COLO668 (cell line): Measurements from ENCODE around the gene JAKMIP2.
A peak's percentile ranks its signal among the peaks of the same experiment; 100 is the strongest.
"Not testable (repeated sequence)": the region's sequence is repeated elsewhere in the genome, so short reads cannot be mapped to it uniquely, and the experiment has no call there.

ENCODE experiments used
- DNase-seq: peaks from one replicate; lab custom pipeline; 2025; ENCODE audit not compliant: unreplicated experiment; lab: John Stamatoyannopoulos, UW

Gene JAKMIP2

DNA sequence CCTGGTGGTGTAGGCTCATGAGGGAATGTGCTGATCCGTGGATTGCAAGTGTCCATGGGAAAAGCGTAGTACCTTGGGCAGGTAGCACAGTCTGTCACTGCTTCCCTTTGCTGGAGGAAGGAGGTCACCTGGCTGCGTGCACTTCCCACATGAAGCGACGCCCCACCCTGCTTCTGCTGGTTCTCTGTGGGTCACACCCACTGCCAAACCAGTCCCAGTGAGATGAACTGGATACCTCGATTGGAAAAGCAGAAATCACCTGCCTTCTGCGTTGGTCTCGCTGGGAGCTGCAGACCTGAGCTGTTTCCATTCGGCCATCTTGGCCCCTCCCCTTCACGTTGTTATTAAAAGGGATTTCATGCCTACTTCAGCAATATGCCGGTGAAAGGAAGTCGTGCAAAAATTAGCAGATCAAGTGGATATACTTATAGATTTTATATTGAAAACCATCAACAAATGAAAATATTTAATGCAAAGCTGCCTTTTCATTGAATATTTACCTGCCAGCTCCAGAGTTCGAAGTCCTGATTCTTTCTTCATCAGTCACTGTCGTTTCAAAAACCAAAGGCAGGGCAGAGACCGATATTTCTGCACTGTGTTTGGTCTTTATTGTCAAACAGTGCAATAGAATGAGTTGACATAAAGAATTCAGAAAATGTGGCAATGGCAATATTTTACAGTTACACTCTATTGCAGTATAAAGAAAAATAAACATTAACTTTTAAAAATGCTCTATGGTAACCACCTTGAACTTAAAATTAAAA, 123.2 kb downstream of the JAKMIP2 start:
- no peak for DNase-seq

DNA sequence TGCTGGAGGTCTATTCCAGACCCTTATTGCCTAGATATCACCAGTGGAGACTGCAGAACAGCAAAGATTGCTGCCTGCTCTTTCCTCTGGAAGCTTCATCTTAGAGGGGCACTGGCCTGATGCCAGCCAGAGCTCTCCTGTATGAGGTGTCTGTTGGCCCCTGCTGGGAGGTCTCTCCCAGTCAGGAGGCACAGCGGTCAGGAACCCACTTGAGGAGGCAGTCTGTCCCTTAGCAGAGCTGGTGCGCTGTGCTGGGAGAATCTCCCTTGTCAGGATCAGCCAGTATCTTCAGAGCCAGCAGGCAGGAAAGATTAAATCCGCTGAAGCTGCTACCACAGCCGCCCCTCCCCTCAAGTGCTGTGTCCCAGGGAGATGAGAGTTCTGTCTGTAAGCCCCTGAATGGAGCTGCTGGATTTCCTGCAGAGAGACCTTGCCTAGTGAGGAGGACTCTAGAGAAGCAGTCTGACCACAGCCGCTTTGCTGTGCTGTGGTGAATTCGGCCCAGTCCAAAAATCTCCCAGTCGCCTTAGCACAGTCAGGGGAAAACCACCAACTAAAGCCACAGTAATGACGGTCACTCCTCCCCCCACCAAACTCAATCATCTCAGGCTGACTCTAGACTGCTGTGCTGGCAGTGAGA, 124.1 kb downstream of the JAKMIP2 start:
- no peak for DNase-seq

DNA sequence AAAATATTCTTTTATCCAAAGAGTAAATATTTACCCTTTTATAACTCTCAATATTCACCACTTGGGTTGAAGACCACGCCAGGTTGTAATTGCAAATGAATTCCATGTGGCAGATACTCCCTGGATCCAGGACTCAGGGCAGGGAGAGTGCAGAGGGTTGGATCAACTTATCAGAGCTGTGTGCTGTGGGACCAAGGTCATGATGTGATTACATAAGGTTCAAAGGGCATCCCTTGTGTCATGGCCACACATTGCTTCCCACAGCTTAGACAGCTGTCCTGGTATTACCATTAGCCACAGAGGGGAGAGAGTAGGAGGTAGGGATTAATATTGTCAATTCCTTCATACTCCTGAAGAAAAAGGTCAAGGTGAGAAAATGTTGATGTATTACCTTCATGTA, 133.9 kb downstream of the JAKMIP2 start:
- DNase-seq = no peak

DNA sequence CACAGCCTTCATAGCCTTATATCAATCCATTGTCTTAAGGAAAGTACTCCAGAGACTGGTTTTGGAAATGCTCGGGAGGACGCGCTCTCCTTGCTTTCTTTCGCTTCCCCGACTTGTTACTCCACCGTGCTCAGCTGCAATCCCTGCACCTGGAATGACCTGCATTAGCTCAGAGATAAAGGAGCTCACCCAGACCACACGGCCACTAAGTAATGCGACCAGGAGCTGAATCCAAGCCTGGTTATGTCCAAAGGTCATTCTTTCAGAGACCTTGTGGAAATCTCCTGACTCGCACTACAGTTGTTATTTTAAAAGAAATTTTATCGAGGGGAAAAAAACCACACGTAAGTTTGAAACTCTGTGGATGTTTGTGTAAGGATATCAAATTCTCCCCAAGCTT, 137.3 kb downstream of the JAKMIP2 start:
- DNase-seq = no peak

DNA sequence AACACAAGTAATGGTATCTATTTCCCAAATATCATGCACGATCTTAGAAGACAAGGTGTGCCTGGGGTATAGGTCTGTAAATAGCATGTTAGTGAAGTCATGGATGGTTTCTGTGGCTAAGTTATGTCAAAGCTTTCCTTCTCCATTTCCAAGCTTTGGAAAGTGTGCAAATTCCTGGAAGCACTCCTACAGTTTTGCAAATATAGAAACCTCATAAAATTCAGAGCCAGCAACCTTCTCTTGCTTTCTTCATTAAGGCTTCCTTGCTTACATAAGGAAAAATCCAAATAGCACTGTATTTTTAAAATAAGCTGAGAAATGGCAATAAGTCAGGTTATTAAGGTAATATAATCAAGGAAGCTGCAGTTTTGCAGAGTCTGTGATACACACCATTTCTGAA, 138.1 kb downstream of the JAKMIP2 start:
- DNase-seq = no peak

DNA sequence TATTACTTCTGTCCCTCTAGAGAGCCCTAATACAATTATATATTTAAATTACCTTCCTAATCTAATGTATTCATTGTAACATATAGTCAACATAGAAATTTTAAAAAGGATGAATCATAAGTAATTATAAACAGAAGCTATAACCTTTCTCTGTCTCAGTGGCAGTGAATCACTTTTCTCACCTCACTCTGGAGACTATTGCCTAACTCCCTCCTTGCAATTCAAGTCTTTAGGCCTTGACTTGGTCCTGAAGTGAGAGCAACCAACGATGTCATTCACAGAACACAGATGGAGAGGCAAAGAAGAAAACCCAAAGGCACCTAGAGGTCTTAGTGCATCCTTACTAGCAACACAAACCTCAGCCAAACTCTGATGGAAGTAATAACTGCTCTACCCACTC, 139.4 kb downstream of the JAKMIP2 start:
- DNase-seq = no peak

DNA sequence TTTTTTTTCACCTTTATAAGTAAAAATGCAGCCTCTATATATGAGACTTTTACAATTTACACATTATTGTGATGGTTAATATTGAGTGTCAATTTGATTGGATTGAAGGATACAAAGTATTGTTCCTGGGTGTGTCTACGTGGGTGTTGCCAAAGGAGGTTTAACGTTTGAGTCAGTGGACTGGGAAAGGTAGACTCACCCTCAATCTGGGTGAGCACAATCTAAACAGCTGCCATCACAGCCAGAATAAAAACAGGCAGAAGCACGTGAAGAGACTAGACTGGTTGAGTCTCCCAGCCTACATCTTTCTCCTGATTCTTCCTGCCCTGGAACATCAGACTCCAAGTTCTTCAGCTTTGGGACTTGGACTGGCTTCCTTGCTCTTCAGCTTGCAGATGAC, 139.9 kb downstream of the JAKMIP2 start:
- DNase-seq = no peak

DNA sequence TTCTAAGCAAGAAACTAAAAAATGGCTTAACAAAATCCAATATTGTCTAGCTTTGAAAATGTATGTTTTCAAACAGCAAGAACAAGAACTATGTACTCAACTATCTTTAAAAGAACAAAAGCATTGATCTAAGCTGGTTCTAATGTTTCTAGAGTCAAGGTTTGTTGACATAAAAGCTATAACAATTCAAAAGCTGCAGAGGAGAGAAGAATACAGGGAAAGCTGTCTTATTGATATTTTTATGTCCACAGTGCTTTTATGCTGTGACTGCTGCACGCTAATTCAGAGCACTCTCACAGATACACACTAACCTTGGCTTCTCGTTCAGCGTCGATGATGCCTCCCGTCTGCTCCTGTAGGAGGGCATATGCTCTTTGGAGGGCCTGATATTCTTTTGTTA, 143.2 kb downstream of the JAKMIP2 start:
- no peak for DNase-seq

DNA sequence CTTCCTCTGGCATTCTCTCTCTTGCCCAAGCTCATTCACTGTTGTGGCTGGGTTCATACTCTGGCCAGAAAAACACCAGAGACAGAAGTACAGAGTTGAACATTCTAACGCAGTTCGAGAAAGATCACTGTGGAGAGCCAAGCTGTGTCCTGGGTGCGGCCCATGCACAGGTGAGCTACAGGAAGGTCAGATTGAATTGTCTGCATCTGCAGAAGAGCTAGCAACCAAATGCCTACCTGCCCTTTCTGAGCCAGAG, 145.9 kb downstream of the JAKMIP2 start:
- DNase-seq = no peak

DNA sequence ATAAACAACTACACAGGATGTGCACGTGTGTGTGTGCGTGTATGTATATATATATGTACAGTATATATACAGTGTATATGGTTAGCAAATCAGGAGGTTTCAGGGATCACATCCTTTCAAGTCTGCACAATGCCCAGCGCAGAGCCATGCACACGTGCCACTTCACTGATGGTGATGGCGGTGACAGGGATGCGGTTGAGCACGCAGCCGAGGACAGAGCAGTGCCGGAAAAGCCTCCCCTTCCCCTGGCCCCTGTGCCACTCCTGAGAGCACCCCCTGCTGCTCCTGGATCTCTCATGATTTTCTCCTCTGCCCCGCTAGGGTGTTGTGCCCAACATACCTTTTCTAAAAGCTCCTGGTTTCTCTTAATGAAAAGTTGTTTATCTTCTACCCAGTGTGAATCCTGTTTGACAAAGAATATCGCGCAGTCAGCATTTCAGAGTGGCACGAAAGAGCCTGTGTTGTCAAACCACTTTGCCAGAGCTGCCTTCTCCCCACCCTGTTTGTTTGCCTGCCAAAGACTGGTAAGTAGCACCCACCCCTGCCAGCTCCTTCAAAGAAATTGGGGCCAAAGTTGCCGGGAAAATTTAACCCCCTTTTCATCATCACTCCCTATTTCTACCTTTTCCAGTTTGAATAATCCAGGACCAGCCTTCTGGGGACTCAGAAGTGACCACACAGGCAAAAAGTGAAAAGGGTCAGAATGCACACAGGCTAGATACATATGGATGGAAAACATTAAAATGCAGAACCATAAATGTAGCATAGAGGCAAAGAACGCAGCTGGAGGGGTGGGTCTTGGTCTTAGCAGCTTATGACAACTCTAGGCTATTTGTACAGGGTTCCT, 146.4 kb downstream of the JAKMIP2 start:
- no peak for DNase-seq

DNA sequence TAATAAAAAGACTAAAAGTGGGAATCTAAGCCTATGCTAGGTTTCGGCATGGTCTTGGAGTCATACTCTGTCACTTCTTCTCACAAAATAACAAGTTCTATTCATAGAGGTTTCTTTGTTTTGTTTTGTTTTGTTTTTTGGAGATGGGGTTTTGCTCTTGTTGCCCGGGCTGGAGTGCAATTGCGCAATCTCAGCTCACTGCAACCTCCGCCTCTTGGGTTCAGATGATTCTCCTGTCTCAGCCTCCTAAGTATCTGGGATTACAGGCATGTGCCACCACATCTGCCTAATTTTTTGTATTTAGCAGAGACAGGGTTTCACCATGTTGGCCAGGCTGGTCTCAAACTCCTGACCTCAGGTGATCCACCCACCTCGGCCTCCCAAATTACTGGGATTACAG, 147.1 kb downstream of the JAKMIP2 start:
- DNase-seq = not testable (repeated sequence)

DNA sequence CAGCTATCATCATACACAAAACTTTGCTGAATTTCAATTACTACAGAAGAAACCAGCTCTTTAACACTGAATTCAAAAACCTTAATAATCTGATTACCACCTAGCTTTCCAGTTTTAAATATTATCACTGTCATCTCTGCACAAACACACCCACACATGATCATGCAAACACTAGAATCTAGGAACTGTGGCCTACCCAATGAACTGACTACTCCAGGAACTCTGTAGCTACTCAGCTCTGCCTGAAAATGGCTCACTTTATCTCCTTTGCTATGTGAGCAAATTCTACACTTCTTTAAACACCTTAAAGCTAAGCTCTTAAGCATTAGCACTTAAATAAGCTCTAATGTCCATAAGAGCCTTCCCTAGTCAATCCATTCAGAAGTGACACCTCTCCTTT, 149.4 kb downstream of the JAKMIP2 start:
- DNase-seq = no peak

DNA sequence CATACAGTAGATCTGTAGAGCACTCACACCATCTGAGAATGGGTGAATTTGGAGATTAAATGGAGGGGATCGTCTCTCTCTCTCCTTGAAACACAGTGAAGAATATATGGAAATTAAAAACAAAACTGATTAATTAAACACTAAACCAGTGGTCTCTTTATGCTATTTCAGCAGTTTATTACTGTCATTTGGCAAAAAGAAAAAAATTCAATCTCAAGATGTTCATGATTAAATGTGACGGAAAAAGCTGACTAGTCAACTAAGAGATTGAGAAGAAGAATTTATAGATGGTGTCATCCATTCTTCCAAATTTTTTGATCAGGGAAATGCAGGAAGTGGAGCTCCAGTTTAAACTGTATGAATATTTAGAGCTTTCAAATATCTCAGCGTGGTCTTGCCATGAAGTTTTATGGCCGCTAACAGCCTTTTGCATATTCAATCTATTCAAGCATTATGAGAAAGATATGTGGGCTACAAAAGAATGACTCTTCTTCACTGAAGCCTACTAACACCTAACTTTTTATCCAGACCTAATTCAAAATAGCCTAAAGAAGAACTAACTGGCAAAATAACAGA, 151.0 kb downstream of the JAKMIP2 start:
- no peak for DNase-seq

DNA sequence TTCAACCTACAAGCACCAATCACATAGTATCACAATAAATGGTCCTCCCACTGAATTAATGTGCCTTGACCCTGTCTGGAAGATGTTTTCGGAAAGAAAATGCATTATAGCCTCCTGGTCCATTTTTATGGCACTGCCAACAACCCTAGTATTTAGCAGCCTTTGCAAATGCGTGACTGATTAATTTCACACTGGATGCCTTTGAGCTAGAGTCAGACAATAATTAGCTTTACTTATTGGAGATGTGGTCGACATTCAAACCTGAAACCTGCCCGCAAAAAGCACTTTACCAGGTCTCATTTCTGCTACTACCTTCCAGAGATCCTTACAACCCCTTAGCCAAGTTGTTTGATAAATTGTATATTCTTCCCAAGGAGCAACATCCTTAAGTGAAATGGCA, 153.3 kb downstream of the JAKMIP2 start:
- DNase-seq = no peak

DNA sequence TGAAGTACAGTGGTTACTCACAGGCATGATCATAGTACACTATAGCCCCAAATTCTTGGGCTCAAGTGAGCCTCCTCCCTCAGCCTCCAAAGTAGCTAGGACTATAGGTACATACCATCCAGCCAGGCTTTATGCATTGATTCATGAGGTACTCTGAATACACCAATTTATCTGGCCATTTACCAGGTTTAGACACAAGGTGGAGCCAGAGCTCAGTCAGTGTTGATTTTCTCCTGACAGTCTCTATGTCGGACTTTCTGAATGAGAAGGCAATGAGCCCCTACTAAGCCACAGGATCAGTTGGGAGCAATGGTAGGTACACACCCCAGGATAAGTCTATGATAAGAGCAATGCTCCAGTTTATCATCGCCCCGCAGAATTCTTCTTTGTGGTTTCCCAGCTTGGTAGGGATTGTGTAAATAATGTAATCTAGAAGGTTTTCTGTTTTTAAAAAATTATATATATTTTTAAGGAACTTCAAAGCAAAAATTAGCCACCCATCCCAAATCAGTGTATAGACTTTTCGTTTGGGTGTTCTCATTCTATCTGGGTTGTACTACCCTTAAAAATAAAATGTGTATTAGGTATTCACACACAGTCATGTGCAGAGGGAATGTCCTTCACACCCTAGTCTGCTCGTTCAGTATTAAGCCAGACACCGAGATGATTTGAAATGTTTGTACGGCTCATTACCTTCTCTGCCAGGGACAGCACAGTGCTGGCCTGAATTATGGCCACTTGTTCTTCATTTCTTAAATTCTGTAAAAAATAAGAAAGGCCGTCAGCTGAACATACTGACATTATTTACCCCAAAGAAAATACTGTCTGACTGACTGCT, 154.3 kb downstream of the JAKMIP2 start:
- peak; percentile 54 for DNase-seq

DNA sequence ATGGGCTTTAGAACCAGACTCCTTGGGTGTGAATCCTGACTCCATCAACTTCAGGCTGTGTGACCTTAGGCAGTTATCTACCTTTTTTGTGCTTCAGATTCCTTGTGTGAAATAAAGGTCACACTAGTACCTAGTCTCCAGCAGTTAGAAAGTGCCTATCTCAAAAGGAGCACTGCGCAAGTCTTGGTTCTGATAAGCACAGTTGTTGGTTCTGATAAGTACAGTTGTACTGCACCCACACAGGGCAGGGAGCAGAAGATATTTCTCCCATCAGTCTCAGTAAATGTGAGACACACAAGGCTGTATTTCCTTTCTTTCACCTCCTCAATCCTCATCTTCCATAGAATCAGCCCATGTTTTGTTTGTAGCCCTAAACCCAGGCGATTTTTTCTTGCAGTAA, 156.1 kb downstream of the JAKMIP2 start:
- DNase-seq = no peak

DNA sequence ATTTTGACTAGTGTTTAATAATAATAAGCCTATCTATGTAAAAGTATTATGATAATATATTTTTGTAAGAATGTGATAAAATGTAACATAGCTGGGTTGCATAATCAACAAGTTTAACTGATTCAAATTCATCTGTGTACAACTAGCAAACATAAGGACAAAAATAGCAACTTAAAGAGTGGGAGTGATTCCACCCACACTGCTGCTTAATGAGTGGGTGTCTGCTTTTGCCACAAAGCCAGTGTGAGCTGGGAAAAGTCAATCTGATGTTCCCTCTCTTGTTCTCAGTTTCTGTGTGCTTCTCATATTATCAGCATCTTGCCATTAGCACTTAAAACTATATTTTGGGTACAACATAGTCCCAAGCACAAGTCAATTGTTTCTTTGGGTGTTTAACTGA, 161.5 kb downstream of the JAKMIP2 start:
- DNase-seq = no peak

DNA sequence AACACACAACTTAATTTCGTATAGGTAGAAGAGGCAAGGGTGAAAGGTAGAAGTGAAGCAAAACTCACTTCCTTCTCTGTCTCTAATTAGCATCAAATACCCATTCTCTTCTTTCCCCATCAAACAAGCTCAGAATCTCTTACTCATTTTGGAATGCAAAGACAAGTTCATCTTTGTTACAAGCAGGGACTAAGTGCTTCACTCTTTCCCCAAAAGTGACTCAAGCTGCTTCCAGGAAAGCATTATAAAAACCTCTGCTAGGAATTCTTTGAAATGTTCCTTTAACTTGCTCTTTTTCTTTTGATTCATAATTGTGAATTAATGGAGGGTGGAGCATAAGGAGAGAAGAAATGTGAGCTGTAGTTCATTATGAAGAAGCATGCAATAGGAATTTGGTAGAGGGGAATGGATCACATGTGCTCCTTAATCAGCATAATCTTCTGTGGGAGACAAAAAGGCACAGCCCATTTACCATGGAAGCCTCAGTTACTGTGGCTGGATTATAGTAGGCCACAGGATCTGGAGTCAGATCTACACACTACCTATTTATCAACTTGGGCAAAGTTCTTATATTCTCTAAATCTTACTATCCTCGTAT, 163.1 kb downstream of the JAKMIP2 start:
- no peak for DNase-seq

DNA sequence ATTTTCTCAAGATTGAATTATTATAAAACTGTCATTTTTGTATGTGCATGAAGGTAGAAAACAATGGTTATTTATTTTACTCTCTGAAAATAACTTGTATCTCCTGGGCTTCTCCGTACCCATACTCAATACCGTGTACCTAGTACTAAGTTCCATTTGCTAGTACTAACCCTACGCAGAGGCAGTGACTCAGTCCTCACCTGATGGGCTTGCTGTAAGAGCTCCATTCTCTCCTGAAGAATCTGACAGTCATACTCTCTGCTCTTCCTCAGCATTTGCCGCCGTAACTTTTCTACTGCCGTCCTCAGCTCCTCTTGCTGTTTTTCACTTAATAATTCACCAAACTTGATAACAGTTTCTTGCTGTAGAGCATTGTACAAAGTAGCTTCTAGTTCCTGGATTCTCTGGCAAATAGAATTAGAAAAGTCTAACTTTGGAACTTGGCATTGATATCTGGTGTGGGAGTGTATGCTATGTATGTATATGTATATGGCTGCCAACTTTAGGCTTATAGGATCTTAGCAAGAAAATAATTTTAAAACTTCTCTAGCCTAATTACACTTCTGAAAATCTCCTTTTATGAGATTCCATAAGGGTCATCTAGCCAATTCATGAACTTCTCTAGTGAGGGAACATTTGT, 164.7 kb downstream of the JAKMIP2 start:
- no peak for DNase-seq

DNA sequence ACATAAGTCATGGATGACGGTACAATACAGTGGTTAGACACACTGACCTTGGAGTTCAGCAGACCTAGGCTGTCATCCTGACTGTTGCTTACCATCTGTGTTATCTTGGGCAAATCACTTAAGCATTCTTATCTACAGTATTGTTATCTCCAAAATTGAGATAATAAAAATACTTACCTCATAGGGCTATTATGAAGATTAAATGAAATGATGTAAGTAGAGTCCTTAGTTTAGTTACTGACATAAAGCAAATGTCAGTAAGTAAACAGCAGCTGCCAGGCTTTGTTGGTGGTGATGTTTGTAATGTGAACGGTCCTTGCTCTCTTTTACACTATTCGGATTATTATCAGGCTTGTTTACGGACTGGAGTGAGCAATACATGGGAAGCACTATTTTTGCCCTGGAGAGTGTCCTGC, 165.3 kb downstream of the JAKMIP2 start:
- DNase-seq = no peak
